HG02852 (cell line): ENCODE results near the gene OLIG3.

Source experiments
- ATAC-seq: cut with Tn5 transposase; IDR thresholded peaks from one replicate; pipeline ENCODE4 v1.9.1; 2021; ENCODE audit warnings: mild to moderate bottlenecking, moderate library complexity; ENCODE audit not compliant: unreplicated experiment

OLIG3 gene

GRCh38 chr6:137494281-137494987, at the start of gene OLIG3:
Gene OLIG3, minus strand, starts transcription at chr6:137494394. Its CDS starts 224 bp downstream, at chr6:137494170.
- ATAC-seq: no peak

GRCh38 chr6:137543114-137543513, 48.9 kb upstream of the OLIG3 start:
- ATAC-seq: no peak

- ATAC-seq: no peak
Observed at GRCh38 chr6:137542713-137543112, 48.5 kb upstream of the OLIG3 start.

- no peak for ATAC-seq
Observed at GRCh38 chr6:137541534-137542063, 47.4 kb upstream of the OLIG3 start.

- ATAC-seq: no peak
Observed at GRCh38 chr6:137536104-137536773, 42.0 kb upstream of the OLIG3 start.

GRCh38 chr6:137531376-137532092, 37.3 kb upstream of the OLIG3 start:
- no peak for ATAC-seq

GRCh38 chr6:137530404-137530803, 36.2 kb upstream of the OLIG3 start:
- no peak for ATAC-seq

- ATAC-seq: no peak
Observed at GRCh38 chr6:137522831-137523230, 28.6 kb upstream of the OLIG3 start.

- ATAC-seq: no peak
Observed at GRCh38 chr6:137522198-137522798, 28.1 kb upstream of the OLIG3 start.

GRCh38 chr6:137520520-137520919, 26.3 kb upstream of the OLIG3 start:
- no peak for ATAC-seq

GRCh38 chr6:137519629-137520176, 25.5 kb upstream of the OLIG3 start:
- ATAC-seq: no peak

GRCh38 chr6:137518386-137518983, 24.3 kb upstream of the OLIG3 start:
- no peak for ATAC-seq

GRCh38 chr6:137514418-137514817, 20.2 kb upstream of the OLIG3 start:
- no peak for ATAC-seq

GRCh38 chr6:137512757-137513605, 18.8 kb upstream of the OLIG3 start:
- ATAC-seq: no peak

GRCh38 chr6:137510923-137511322, 16.7 kb upstream of the OLIG3 start:
- no peak for ATAC-seq

- no peak for ATAC-seq
Observed at GRCh38 chr6:137498481-137499190, 4.4 kb upstream of the OLIG3 start.

GRCh38 chr6:137497721-137498463, 3.7 kb upstream of the OLIG3 start:
- no peak for ATAC-seq
